GM21528 (cell line): ENCODE results near the gene SLC25A20.

ENCODE experiments used
- ATAC-seq: cut with Tn5 transposase; IDR thresholded peaks from one replicate; pipeline ENCODE4 v1.9.1; 2021; ENCODE audit warnings: mild to moderate bottlenecking, moderate library complexity; ENCODE audit not compliant: unreplicated experiment, low FRiP score

SLC25A20 gene, protein sequence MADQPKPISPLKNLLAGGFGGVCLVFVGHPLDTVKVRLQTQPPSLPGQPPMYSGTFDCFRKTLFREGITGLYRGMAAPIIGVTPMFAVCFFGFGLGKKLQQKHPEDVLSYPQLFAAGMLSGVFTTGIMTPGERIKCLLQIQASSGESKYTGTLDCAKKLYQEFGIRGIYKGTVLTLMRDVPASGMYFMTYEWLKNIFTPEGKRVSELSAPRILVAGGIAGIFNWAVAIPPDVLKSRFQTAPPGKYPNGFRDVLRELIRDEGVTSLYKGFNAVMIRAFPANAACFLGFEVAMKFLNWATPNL

GRCh38 chr3:48898383-48899234 is at the start of gene SLC25A20:
Gene SLC25A20, minus strand, starts transcription at chr3:48898882. Its CDS starts 88 bp downstream, at chr3:48898794.
- ATAC-seq = peak; percentile 82

- no peak for ATAC-seq
These were observed 47.3 kb upstream of the SLC25A20 start for GRCh38 chr3:48945891-48946549.

DNA sequence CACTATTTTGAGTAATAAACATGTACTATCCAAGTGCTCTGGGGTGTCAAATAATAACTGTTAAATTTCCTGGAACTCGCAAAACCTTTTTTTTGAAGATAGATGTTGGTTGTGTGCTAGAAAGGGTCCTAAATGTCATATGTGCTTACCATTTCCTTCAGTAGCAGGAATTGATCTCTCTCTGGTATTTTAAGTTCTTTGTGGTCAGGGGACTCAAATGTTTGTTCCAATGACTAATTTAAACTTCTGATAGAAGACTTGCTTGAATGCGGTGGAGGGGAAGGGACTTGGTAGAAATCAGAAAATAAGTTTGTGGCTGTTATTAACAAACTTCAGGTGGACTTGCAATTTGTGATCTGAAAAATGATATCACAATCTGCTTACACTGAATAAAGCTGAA is 46.8 kb upstream of the SLC25A20 start:
- ATAC-seq = no peak

- no peak for ATAC-seq
These were observed 40.0 kb upstream of the SLC25A20 start for GRCh38 chr3:48938689-48939088.

DNA sequence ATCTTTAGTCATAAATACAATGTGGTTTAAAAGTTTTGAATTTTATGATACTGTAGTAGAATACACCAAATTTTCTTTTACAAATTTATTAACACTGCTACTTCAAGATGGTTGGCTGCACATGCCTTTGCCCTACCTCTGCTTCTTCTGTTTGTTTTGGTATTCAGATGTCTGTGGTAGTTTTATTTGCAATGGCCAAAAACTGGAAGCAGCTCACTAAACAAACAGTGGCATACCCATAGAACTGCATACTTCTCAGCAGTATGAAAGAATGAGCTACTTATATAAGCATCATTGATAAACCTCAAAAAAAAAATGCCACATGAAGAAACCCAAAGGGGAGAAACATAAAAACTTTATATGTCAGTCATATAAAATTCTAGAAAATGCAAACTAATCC is 39.5 kb upstream of the SLC25A20 start:
- ATAC-seq = no peak

DNA sequence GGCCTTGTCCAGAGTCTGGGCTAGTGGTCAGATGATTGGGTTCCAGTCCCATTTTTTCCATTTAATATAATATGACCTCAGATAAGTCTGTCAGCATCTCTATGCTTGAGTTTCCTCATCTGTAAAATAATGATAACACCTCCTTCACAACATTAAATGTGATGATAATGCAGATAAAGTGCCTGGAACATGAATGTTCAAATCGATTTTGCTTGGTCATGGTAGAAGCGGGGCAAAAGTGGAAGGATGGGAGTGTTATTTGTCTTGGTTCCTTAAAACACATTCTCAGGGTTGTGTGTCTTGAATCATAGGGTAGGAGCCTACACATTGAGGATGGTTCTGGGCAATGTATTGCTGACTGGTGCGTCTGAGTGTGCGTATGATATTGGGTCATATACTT is 36.8 kb upstream of the SLC25A20 start:
- no peak for ATAC-seq

- no peak for ATAC-seq
These were observed 35.8 kb upstream of the SLC25A20 start for GRCh38 chr3:48934333-48934991.

GRCh38 chr3:48931944-48932580 is 33.4 kb upstream of the SLC25A20 start:
- ATAC-seq = no peak

DNA sequence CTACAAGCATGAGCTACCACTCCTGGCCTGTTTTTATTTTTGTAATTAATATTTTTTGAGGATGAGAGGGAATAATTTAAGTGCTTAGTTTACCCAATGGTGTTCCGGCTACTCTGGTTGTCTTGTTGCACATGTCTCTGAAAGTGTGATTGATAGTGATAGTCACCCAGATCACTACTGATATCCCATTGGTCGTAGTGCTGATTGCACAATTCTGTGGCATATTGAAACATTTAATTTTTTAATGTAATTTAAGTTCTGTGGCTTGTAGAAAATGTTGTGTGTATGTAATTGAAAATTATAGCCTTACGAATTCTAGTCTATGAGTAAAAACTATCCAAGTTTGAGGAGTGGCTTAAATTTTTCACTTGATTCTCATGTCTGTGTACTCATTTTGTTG is 31.9 kb upstream of the SLC25A20 start:
- ATAC-seq = no peak

GRCh38 chr3:48929358-48930035 is 30.8 kb upstream of the SLC25A20 start:
- ATAC-seq = no peak

DNA sequence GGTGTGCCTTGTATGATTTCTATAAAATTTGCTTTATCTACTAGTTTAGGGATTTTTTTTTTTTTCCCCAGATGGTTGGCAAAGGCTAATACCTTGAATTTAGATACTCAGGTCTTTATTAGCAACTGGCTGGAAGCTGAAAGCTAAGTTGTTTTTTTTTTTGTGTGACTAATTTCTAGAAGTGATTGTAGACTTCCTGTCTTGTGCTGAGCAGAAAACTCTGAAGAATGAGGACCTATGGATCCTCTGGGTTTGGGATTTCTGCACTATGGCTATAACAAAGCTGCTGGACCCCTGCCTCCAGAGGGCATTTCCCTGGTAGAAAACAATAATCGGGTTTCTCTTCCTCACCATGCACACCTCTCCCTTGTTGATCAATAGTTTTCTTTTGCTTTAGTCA is 30.0 kb upstream of the SLC25A20 start:
- ATAC-seq = no peak

DNA sequence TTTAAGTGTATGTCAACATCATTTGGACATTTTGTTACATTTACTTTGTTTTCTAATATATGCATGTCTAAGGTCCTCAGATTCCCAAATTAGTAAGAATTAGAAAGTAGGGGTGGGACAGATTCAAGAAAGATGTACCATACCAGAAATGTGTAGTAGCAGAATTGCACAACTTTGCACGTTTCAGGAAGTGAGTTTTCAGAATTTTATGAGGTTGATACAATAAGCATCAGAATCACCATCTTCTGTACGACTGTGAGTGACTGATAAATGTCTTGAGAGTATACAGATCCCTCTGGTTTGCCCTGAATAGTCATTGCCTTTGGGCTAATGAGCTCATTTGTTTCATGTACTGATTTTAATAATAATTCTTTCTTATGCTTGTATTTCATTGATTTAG is 29.2 kb upstream of the SLC25A20 start:
- no peak for ATAC-seq

GRCh38 chr3:48926425-48927392 is 28.0 kb upstream of the SLC25A20 start:
- no peak for ATAC-seq

GRCh38 chr3:48919215-48920138 is 20.8 kb upstream of the SLC25A20 start:
- peak; percentile 27 for ATAC-seq

DNA sequence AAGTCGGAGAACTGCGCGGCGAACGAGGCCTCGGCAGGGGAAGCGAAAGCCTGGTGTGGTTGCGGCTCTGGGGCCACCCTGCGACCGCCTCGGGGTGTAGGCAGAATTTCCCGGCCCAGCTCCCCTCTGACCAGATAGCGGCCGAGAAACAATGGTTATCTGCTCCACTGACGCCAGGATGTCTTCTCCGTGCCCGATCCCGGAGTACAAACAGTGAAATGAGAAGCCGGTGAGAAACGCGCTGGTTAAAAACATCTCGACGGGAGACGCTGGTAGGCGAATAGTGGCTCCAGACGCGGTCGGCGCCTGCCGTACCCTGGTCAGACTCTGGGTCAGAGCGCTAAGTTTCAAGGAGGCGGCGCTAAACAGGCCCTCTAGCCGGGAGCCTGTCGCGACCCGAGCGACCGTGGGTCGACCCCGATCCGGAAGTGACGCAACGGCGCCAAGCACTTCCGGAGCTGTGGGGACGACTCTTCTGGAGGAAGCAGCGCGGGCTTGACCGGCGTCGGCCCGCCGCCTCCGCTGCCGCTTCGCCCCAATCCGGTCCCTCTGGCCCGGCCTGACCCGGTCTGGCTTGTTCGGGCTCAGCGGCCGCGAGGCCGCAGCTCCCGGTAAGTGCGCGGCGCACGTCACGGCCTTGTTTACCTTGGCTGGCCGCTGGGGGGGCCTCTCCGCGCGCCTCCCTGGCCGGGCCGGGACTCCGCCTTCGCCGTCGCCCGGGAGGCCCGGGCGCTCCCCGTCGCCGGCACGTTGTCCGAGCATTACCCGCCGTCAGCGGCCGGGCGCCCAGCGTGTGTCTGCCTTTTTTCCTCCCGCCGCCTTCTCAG is 19.9 kb upstream of the SLC25A20 start, which contains the start of gene ARIH2:
TSS of gene ARIH2 (plus strand) at position 455 of the 827 bp plus-strand sequence. CDS start 8,717 bp downstream, outside the sequence.
- ATAC-seq = peak; percentile 78

- no peak for ATAC-seq
These were observed 16.6 kb upstream of the SLC25A20 start for GRCh38 chr3:48915296-48915695.
